Hepatocyte (in vitro differentiated cells): Measurements from ENCODE around the gene PPP6R2. TPM values are rescaled to one million over a fixed set of nuclear protein-coding genes. Genes with fewer than 3 reads are reported as not detected.
"Not testable (repeated sequence)": the region's sequence is repeated elsewhere in the genome, so short reads cannot be mapped to it uniquely, and the experiment has no call there.

Experiments used
- DNase-seq: peaks from one replicate; pipeline ENCODE4 v3.0.0-alpha.2; 2016; ENCODE audit warnings: low spot score
- H2AFZ ChIP-seq: fragments of 200-600 bp; sonication (generic); 2 replicates; pipeline ENCODE4 v1.6.0; 2016; ENCODE audit warnings: antibody characterized with exemption, mild to moderate bottlenecking
- H3K27ac ChIP-seq: fragments of 200-600 bp; sonication (generic); 2 replicates; pipeline ENCODE4 v1.5.1; 2016; ENCODE audit warnings: mild to moderate bottlenecking
- H3K27me3 ChIP-seq: fragments of 200-600 bp; sonication (generic); 2 replicates; pipeline ENCODE4 v1.6.1; 2016
- H3K36me3 ChIP-seq: fragments of 200-600 bp; sonication (generic); replicated peaks from 2 replicates; pipeline ENCODE4 v1.5.1; 2016; ENCODE audit warnings: low read depth; ENCODE audit not compliant: insufficient read depth
- H3K4me1 ChIP-seq: fragments of 200-600 bp; sonication (generic); 2 replicates; pipeline ENCODE4 v1.5.1; 2016; ENCODE audit warnings: mild to moderate bottlenecking, moderate library complexity; ENCODE audit not compliant: insufficient read depth
- H3K4me2 ChIP-seq: fragments of 200-600 bp; sonication (generic); 2 replicates; pipeline ENCODE4 v1.6.0; 2016
- H3K4me3 ChIP-seq: fragments of 200-600 bp; sonication (generic); 2 replicates; pipeline ENCODE4 v1.5.1; 2016; ENCODE audit warnings: mild to moderate bottlenecking
- H3K79me2 ChIP-seq: fragments of 200-600 bp; sonication (generic); 2 replicates; pipeline ENCODE4 v1.6.0; 2017; ENCODE audit warnings: mild to moderate bottlenecking
- H3K9me2 ChIP-seq: fragments of 200-600 bp; sonication (generic); replicated peaks from 2 replicates; pipeline ENCODE4 v1.6.0; 2017; ENCODE audit warnings: mild to moderate bottlenecking; ENCODE audit not compliant: insufficient read depth
- H3K9me3 ChIP-seq: fragments of 200-600 bp; sonication (generic); 2 replicates; pipeline ENCODE4 v1.5.1; 2016; ENCODE audit warnings: low read depth, mild to moderate bottlenecking
- H4K20me1 ChIP-seq: fragments of 200-600 bp; sonication (generic); 2 replicates; pipeline ENCODE4 v1.6.0; 2016; ENCODE audit warnings: mild to moderate bottlenecking; ENCODE audit not compliant: insufficient read depth, poor library complexity, severe bottlenecking
- EZH2 ChIP-seq: fragments of 200-600 bp; sonication (generic); IDR thresholded peaks from 2 replicates; pipeline ENCODE4 v1.6.1; 2016; ENCODE audit warnings: antibody characterized with exemption, mild to moderate bottlenecking, borderline replicate concordance
- EZH2phosphoT487 ChIP-seq: fragments of 200-600 bp; sonication (generic); IDR thresholded peaks from one replicate; pipeline ENCODE4 v1.6.1; 2018; ENCODE audit warnings: antibody characterized with exemption, mild to moderate bottlenecking, low read depth, moderate library complexity; ENCODE audit not compliant: unreplicated experiment, severe bottlenecking
- WGBS: methylation state at CpG from one replicate; pipeline ENCODE4 v1.1.6; 2016; ENCODE audit warnings: low lambda C conversion rate; ENCODE audit errors: missing lambda C conversion rate; 5-methylcytosine and 5-hydroxymethylcytosine counted together
- polyA plus RNA-seq: library from polyadenylated mRNA; unstranded; fragments of >200 nt; fragmentation: Nextera tagmentation; extraction: Ambion mirVana; gene quantifications from 2 replicates; pipeline ENCODE4 v1.2.1, GENCODE V29; 2016
- total RNA-seq: library from RNA; depleted of rRNA; stranded (reverse); fragments of >200 nt; gene quantifications from 2 replicates; pipeline ENCODE4 v1.2.3, GENCODE V29; 2014
- TF ChIP-seq, protein P1 (sequence below): fragments of 200-600 bp; sonication (generic); IDR thresholded peaks from 2 replicates; pipeline ENCODE4 v1.5.1; 2016; ENCODE audit warnings: antibody characterized with exemption, mild to moderate bottlenecking; ENCODE audit not compliant: poor library complexity

Gene PPP6R2
- total and polyA plus RNA-seq, 2 experiments from 2014 or later: 47.0 to 57.9 TPM

DNA sequence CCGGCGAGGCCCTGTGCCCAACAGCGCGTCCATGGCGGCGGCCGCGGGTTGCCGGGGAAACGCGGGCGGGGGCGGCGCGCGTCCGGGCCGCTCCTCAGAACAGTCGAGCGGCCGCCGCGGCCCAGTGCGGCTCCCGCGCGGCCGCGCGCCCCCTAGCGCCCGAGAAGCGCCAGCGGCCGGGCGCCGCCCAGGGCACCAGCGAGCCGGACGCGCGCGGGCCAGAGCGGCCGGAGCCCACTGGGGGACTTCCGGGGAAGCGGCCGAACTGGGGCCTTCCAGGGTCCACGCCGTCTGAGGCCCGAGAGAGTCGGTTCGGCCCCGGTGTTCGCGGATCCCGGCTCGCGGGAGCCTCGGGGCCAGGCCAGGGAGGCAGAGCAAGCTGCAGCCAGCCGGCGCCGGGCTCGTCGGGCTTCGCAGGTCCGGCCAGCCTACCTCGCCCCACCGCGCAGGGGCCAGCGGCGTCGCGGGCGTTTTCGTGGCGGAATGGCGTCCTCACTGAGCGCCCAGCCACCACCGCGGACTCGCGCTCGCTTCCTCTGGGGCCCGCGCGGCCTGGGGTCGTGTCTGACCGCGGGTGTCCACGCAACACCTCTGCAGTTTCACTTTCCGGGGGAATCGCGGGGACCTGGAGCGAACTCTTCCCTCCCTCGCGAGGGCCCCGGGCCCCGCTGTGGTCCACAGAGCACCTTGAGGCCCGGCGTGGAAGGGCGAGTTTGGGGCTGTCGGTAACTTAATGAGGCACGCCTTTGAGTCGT is 16.0 kb upstream of the PPP6R2 start, which contains the start of gene DENND6B:
TSS of gene DENND6B (minus strand) at position 57 of the 755 bp plus-strand sequence. CDS start at position 33, 24 bp downstream.
- Histone ChIP-seq H3K9me2 (no peaks in the 10 kb centered on the region), H3K4me3 (peak within 1 kb of the TSS; percentile 100), H3K4me1 (peaks cover 9% of the 10 kb centered on the region), H3K4me2 (peak within 1 kb of the TSS; percentile 97), H3K36me3 (no peaks in the 10 kb centered on the region), H3K79me2 (peaks cover 11% of the 10 kb centered on the region), H3K27ac (peak within 1 kb of the TSS; percentile 99), H3K27me3 (no peaks in the 10 kb centered on the region), H3K9me3 (no peaks in the 10 kb centered on the region), H4K20me1 (no peaks in the 10 kb centered on the region), H2AFZ (peak within 1 kb of the TSS; percentile 100)
- peak; percentile 94 for DNase-seq
- no peak for TF ChIP-seq EZH2
- TF ChIP-seq, protein P1, sequence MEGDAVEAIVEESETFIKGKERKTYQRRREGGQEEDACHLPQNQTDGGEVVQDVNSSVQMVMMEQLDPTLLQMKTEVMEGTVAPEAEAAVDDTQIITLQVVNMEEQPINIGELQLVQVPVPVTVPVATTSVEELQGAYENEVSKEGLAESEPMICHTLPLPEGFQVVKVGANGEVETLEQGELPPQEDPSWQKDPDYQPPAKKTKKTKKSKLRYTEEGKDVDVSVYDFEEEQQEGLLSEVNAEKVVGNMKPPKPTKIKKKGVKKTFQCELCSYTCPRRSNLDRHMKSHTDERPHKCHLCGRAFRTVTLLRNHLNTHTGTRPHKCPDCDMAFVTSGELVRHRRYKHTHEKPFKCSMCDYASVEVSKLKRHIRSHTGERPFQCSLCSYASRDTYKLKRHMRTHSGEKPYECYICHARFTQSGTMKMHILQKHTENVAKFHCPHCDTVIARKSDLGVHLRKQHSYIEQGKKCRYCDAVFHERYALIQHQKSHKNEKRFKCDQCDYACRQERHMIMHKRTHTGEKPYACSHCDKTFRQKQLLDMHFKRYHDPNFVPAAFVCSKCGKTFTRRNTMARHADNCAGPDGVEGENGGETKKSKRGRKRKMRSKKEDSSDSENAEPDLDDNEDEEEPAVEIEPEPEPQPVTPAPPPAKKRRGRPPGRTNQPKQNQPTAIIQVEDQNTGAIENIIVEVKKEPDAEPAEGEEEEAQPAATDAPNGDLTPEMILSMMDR: peak; percentile 48
- 9% methylated on average over 92 of the region's 105 CpGs for WGBS

DNA sequence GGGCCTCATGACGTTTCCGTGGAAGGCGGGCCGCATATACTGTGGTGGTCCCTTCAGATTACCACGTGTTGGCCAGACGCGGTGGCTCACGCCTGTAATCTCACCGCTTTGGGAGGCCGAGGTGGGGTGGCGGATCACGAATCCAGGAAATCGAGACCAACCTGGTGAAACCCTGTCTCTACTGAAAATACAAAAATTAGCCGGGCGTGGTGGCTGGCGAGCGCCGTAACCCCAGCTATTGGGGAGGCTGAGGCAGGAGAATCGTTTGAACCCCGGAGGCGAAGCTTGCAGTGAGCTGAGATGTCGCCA is 15.5 kb upstream of the PPP6R2 start:
- H3K9me2 ChIP-seq: no peaks in the 10 kb centered on the region
- DNase-seq: no peak
- no peaks in the 10 kb centered on the region for H3K36me3 ChIP-seq
- TF ChIP-seq EZH2phosphoT487 (no peak), EZH2 (no peak)
- TF ChIP-seq, protein P1: no peak
- peak overlapping the region; percentile 100 for H3K4me3 ChIP-seq
- H3K4me2 ChIP-seq: peak overlapping the region; percentile 97
- H3K27ac ChIP-seq: peak overlapping the region; percentile 99
- H4K20me1 ChIP-seq: no peaks in the 10 kb centered on the region
- no peaks in the 10 kb centered on the region for H3K9me3 ChIP-seq
- peak overlapping the region; percentile 100 for H2AFZ ChIP-seq
- peaks cover 11% of the 10 kb centered on the region for H3K79me2 ChIP-seq
- peaks cover 9% of the 10 kb centered on the region for H3K4me1 ChIP-seq
- H3K27me3 ChIP-seq: no peaks in the 10 kb centered on the region
- WGBS: 96% methylated on average over 22 of the region's 22 CpGs

DNA sequence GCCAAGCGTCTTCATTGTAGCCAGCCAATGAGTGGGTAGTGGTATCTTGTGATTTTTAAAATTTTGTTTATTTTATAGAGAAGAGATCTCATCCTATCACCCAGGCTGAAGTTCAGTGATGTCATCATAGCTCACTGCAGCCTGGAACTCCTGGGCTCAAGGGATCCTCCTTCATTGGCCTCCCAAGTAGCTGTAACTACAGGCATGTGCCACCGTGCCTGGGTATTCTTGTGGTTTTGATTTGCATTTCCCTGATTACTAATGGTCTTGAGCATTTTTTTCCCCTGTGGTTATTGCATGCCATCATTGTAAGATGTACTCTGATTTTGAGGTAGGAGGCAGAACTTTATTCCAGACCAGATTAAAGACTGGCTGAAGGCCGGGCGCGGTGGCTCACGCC is 13.9 kb upstream of the PPP6R2 start:
- Histone ChIP-seq H4K20me1 (no peaks in the 10 kb centered on the region), H3K27ac (no peak overlapping the region), H3K9me3 (no peaks in the 10 kb centered on the region), H2AFZ (no peak overlapping the region), H3K4me1 (peaks cover 9% of the 10 kb centered on the region), H3K4me2 (no peak overlapping the region), H3K4me3 (no peak overlapping the region), H3K9me2 (no peaks in the 10 kb centered on the region), H3K27me3 (no peaks in the 10 kb centered on the region), H3K36me3 (no peaks in the 10 kb centered on the region), H3K79me2 (peaks cover 11% of the 10 kb centered on the region)
- no peak for TF ChIP-seq EZH2
- WGBS: 95% methylated on average over 6 of the region's 6 CpGs
- no peak for DNase-seq

DNA sequence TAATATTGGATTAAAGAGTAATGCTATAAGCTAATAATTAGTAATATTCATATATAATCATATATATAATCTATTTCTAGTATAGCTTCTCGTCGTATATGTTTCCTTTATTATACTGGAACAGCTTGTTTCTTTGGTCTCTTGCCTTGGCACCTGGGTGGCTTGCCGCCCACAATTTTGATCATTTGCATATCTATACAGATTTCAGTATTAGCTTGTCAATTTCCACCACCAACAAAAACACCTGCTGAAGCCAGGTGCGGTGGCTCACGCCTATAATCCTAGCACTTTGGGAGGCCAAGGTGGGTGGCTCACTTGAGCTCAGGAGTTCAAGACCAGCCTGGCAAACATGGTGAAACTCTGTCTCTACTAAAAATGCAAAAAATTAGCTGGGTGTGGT is 8.7 kb upstream of the PPP6R2 start:
- H3K4me3 ChIP-seq, DNase-seq, H3K4me2 ChIP-seq, H3K9me3 ChIP-seq, H3K4me1 ChIP-seq, H3K27ac ChIP-seq, H3K9me2 ChIP-seq, H3K79me2 ChIP-seq, H3K36me3 ChIP-seq, H4K20me1 ChIP-seq, H3K27me3 ChIP-seq, H2AFZ ChIP-seq: not testable (repeated sequence)
- WGBS: 90% methylated on average over 5 of the region's 5 CpGs
